ENCODE measurements around the gene ZNF750. TPM values are rescaled to one million over a fixed set of nuclear protein-coding genes. Genes with fewer than 3 reads are reported as not detected.

Gene ZNF750
- total and polyA plus RNA-seq, 2 experiments from 2014 or later: 0.13 to 0.17 TPM

GRCh38 chr17:82866590-82867191, 26.9 kb upstream of the ZNF750 start:
- Histone ChIP-seq H3K36me3 (ENCODE audit: insufficient read depth) (no peaks in the 10 kb centered on the region; the same call in 1 of the 2 replicates), H3K4me2 (no peak overlapping the region), H3K27me3 (ENCODE audit: insufficient read depth) (no peaks in the 10 kb centered on the region), H3K79me2 (replicated peaks; ENCODE audit: insufficient read depth) (peaks cover 57% of the 10 kb centered on the region), H3K4me3 (no peak overlapping the region), H3F3A (replicated peaks; ENCODE audit: low read depth) (no peaks in the 10 kb centered on the region), H3K27ac (ENCODE audit: low read depth) (0 out of 2 replicates have a peak overlapping the region, but pooled peaks have one; percentile 39), H3K9me2 (ENCODE audit: insufficient read depth) (no peaks in the 10 kb centered on the region), H3K4me1 (ENCODE audit: insufficient read depth) (no peaks in the 10 kb centered on the region), H4K20me1 (replicated peaks; ENCODE audit: insufficient read depth) (0 out of 2 replicates have a peak, but pooled peaks cover 5% of the 10 kb centered on the region), H2AFZ (no peak overlapping the region)
- DNase-seq (ENCODE audit: low spot score): no peak
- Mint-ChIP-seq H3K27me3 (ENCODE audit: insufficient read depth, low read depth, poor library complexity) (peaks cover 18% of the 10 kb centered on the region), H3K4me1 (peaks cover 31% of the 10 kb centered on the region), H3K9me3 (no peaks in the 10 kb centered on the region; the same call in 2 of the 3 replicates), H3K27ac (no peak overlapping the region), H3K4me3 (no peak overlapping the region), H3K36me3 (ENCODE audit: low read depth) (peaks cover 18% of the 10 kb centered on the region)
- ATAC-seq: no peak
- TF ChIP-seq POLR2AphosphoS5 (IDR thresholded peaks at IDR 0.05; ENCODE audit: low read depth) (no peak), CREB1 (CRISPR knock-in tag; IDR thresholded peaks at IDR 0.05; ENCODE audit: low read depth) (no peak), JUNB (IDR thresholded peaks at IDR 0.05; ENCODE audit: unreplicated experiment) (no peak), NANOG (IDR thresholded peaks at IDR 0.05; ENCODE audit: borderline replicate concordance) (no peak), EZH2phosphoT487 (IDR thresholded peaks at IDR 0.05; ENCODE audit: unreplicated experiment) (no peak), ZNF114 (CRISPR knock-in tag; IDR thresholded peaks at IDR 0.05) (no peak), STAT1 (IDR thresholded peaks at IDR 0.05; ENCODE audit: unreplicated experiment) (no peak), EZH2 (IDR thresholded peaks at IDR 0.05; ENCODE audit: low read depth, unreplicated experiment) (no peak), ZNF331 (CRISPR knock-in tag; IDR thresholded peaks at IDR 0.05; ENCODE audit: low read depth) (no peak)
- TF ChIP-seq, protein P1, sequence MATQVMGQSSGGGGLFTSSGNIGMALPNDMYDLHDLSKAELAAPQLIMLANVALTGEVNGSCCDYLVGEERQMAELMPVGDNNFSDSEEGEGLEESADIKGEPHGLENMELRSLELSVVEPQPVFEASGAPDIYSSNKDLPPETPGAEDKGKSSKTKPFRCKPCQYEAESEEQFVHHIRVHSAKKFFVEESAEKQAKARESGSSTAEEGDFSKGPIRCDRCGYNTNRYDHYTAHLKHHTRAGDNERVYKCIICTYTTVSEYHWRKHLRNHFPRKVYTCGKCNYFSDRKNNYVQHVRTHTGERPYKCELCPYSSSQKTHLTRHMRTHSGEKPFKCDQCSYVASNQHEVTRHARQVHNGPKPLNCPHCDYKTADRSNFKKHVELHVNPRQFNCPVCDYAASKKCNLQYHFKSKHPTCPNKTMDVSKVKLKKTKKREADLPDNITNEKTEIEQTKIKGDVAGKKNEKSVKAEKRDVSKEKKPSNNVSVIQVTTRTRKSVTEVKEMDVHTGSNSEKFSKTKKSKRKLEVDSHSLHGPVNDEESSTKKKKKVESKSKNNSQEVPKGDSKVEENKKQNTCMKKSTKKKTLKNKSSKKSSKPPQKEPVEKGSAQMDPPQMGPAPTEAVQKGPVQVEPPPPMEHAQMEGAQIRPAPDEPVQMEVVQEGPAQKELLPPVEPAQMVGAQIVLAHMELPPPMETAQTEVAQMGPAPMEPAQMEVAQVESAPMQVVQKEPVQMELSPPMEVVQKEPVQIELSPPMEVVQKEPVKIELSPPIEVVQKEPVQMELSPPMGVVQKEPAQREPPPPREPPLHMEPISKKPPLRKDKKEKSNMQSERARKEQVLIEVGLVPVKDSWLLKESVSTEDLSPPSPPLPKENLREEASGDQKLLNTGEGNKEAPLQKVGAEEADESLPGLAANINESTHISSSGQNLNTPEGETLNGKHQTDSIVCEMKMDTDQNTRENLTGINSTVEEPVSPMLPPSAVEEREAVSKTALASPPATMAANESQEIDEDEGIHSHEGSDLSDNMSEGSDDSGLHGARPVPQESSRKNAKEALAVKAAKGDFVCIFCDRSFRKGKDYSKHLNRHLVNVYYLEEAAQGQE (IDR thresholded peaks at IDR 0.05; ENCODE audit: unreplicated experiment): no peak
- TF ChIP-seq, protein P2, sequence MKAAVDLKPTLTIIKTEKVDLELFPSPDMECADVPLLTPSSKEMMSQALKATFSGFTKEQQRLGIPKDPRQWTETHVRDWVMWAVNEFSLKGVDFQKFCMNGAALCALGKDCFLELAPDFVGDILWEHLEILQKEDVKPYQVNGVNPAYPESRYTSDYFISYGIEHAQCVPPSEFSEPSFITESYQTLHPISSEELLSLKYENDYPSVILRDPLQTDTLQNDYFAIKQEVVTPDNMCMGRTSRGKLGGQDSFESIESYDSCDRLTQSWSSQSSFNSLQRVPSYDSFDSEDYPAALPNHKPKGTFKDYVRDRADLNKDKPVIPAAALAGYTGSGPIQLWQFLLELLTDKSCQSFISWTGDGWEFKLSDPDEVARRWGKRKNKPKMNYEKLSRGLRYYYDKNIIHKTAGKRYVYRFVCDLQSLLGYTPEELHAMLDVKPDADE (IDR thresholded peaks at IDR 0.05): no peak
- TF ChIP-seq, protein P3, sequence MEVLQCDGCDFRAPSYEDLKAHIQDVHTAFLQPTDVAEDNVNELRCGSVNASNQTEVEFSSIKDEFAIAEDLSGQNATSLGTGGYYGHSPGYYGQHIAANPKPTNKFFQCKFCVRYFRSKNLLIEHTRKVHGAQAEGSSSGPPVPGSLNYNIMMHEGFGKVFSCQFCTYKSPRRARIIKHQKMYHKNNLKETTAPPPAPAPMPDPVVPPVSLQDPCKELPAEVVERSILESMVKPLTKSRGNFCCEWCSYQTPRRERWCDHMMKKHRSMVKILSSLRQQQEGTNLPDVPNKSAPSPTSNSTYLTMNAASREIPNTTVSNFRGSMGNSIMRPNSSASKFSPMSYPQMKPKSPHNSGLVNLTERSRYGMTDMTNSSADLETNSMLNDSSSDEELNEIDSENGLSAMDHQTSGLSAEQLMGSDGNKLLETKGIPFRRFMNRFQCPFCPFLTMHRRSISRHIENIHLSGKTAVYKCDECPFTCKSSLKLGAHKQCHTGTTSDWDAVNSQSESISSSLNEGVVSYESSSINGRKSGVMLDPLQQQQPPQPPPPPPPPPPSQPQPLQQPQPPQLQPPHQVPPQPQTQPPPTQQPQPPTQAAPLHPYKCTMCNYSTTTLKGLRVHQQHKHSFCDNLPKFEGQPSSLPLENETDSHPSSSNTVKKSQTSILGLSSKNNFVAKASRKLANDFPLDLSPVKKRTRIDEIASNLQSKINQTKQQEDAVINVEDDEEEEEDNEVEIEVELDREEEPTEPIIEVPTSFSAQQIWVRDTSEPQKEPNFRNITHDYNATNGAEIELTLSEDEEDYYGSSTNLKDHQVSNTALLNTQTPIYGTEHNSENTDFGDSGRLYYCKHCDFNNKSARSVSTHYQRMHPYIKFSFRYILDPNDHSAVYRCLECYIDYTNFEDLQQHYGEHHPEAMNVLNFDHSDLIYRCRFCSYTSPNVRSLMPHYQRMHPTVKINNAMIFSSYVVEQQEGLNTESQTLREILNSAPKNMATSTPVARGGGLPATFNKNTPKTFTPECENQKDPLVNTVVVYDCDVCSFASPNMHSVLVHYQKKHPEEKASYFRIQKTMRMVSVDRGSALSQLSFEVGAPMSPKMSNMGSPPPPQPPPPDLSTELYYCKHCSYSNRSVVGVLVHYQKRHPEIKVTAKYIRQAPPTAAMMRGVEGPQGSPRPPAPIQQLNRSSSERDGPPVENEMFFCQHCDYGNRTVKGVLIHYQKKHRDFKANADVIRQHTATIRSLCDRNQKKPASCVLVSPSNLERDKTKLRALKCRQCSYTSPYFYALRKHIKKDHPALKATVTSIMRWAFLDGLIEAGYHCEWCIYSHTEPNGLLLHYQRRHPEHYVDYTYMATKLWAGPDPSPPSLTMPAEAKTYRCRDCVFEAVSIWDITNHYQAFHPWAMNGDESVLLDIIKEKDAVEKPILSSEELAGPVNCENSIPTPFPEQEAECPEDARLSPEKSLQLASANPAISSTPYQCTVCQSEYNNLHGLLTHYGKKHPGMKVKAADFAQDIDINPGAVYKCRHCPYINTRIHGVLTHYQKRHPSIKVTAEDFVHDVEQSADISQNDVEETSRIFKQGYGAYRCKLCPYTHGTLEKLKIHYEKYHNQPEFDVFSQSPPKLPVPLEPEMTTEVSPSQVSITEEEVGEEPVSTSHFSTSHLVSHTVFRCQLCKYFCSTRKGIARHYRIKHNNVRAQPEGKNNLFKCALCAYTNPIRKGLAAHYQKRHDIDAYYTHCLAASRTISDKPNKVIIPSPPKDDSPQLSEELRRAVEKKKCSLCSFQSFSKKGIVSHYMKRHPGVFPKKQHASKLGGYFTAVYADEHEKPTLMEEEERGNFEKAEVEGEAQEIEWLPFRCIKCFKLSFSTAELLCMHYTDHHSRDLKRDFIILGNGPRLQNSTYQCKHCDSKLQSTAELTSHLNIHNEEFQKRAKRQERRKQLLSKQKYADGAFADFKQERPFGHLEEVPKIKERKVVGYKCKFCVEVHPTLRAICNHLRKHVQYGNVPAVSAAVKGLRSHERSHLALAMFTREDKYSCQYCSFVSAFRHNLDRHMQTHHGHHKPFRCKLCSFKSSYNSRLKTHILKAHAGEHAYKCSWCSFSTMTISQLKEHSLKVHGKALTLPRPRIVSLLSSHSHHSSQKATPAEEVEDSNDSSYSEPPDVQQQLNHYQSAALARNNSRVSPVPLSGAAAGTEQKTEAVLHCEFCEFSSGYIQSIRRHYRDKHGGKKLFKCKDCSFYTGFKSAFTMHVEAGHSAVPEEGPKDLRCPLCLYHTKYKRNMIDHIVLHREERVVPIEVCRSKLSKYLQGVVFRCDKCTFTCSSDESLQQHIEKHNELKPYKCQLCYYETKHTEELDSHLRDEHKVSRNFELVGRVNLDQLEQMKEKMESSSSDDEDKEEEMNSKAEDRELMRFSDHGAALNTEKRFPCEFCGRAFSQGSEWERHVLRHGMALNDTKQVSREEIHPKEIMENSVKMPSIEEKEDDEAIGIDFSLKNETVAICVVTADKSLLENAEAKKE (CRISPR knock-in tag; IDR thresholded peaks at IDR 0.05): no peak
- TF ChIP-seq, protein P4, sequence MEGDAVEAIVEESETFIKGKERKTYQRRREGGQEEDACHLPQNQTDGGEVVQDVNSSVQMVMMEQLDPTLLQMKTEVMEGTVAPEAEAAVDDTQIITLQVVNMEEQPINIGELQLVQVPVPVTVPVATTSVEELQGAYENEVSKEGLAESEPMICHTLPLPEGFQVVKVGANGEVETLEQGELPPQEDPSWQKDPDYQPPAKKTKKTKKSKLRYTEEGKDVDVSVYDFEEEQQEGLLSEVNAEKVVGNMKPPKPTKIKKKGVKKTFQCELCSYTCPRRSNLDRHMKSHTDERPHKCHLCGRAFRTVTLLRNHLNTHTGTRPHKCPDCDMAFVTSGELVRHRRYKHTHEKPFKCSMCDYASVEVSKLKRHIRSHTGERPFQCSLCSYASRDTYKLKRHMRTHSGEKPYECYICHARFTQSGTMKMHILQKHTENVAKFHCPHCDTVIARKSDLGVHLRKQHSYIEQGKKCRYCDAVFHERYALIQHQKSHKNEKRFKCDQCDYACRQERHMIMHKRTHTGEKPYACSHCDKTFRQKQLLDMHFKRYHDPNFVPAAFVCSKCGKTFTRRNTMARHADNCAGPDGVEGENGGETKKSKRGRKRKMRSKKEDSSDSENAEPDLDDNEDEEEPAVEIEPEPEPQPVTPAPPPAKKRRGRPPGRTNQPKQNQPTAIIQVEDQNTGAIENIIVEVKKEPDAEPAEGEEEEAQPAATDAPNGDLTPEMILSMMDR (conservative IDR thresholded peaks at IDR 0.05; ENCODE audit: low read depth in 2 of 2): no peak

Measured in GM23338 (cell line).